GM12878 (cell line): Measurements from ENCODE around the gene ZNF322. TPM values are rescaled to one million over a fixed set of nuclear protein-coding genes. Genes with fewer than 3 reads are reported as not detected.

ENCODE experiments used
- ATAC-seq: fragments of 200-7000 bp; cut with Tn5 transposase; 3 replicates; pipeline ENCODE4 v1.9.1; 2020; ENCODE audit warnings: mild to moderate bottlenecking, moderate library complexity
- BruUV-seq: library from RNA; stranded (reverse); fragments of 400-500 nt; replicated peaks from 2 replicates; lab custom pipeline; 2021; lab: Mats Ljungman, UMichigan
- CTCF ChIA-PET: fragments of 300-600 bp; sonication (Branson Sonifier 250); formaldehyde crosslinking; extraction: SDS; loops from one replicate; lab custom pipeline; 2021; ENCODE audit warnings: inconsistent platforms; lab: Yijun Ruan, JAX
- POLR2A ChIA-PET: fragments of 350-600 bp; formaldehyde crosslinking; extraction: SDS; loops from one replicate; lab custom pipeline; 2021; ENCODE audit warnings: inconsistent platforms; lab: Charles Lee
- RAD21 ChIA-PET: fragments of 300-600 bp; sonication (Branson Sonifier 250); formaldehyde crosslinking; loops from one replicate; lab custom pipeline; 2023; ENCODE audit warnings: antibody characterized with exemption; ENCODE audit not compliant: unreplicated experiment; lab: Charles Lee
- SMC1A ChIA-PET: fragments of 300-600 bp; sonication (Branson Sonifier 250); formaldehyde crosslinking; loops from one replicate; lab custom pipeline; 2023; ENCODE audit not compliant: unreplicated experiment, uncharacterized antibody; lab: Charles Lee
- DNase-seq: peaks from one replicate; pipeline ENCODE4 v3.0.0-alpha.2; 2011; ENCODE audit warnings: low read depth, low spot score
- FAIRE-seq: peaks from 3 replicates; lab custom pipeline; 2011; peaks lifted over from hg19 to GRCh38; lab: Jason Lieb, UNC
- H2AFZ ChIP-seq: 2 replicates; pipeline ENCODE4 v1.6.0; 2011; ENCODE audit warnings: low read depth, low read length, control low read depth; ENCODE audit not compliant: control insufficient read depth
- H3K27ac ChIP-seq: 2 replicates; pipeline ENCODE4 v1.5.1; 2011; ENCODE audit warnings: control low read depth; ENCODE audit not compliant: control insufficient read depth, insufficient read depth
- H3K27me3 ChIP-seq, 2 experiments: replicated peaks in 1 of 2; 2 replicates each; pipeline versions ENCODE4 v1.6.0 to v1.6.1; 2011; ENCODE audit warnings: low read length in 1 of 2; ENCODE audit not compliant: control insufficient read depth in 2 of 2, insufficient read depth in 2 of 2
- H3K36me3 ChIP-seq, 2 experiments: 2 replicates each; pipeline ENCODE4 v1.5.1; 2011; ENCODE audit warnings: low read length in 1 of 2; ENCODE audit not compliant: control insufficient read depth in 2 of 2, insufficient read depth in 2 of 2
- H3K4me1 ChIP-seq: 2 replicates; pipeline ENCODE4 v1.6.1; 2011; ENCODE audit warnings: mild to moderate bottlenecking, low read length, moderate library complexity, mixed read lengths; ENCODE audit not compliant: control insufficient read depth, insufficient read depth
- H3K4me2 ChIP-seq: 2 replicates; pipeline ENCODE4 v1.6.0; 2011; ENCODE audit warnings: control low read depth; ENCODE audit not compliant: control insufficient read depth, insufficient read depth
- H3K4me3 ChIP-seq: fragments of 200-600 bp; sonication (generic); 2 replicates; pipeline ENCODE4 v1.5.1; 2016
- H3K79me2 ChIP-seq: 2 replicates; pipeline ENCODE4 v1.6.0; 2011; ENCODE audit warnings: low read length; ENCODE audit not compliant: control insufficient read depth, insufficient read depth
- H3K9ac ChIP-seq: 2 replicates; pipeline ENCODE4 v1.8.0; 2011; ENCODE audit warnings: low read length, control low read depth, mixed read lengths; ENCODE audit not compliant: control insufficient read depth, insufficient read depth
- H3K9me3 ChIP-seq: replicated peaks from 3 replicates; pipeline ENCODE4 v1.5.1; 2011; ENCODE audit warnings: mild to moderate bottlenecking, low read length; ENCODE audit not compliant: control insufficient read depth, insufficient read depth
- H4K20me1 ChIP-seq: 2 replicates; pipeline ENCODE4 v1.6.0; 2011; ENCODE audit not compliant: control insufficient read depth, insufficient read depth
- BCL11A ChIP-seq: IDR thresholded peaks from 2 replicates; pipeline ENCODE4 v1.6.1; 2011; ENCODE audit warnings: low read depth, low read length
- POLR2AphosphoS2 ChIP-seq: IDR thresholded peaks from 2 replicates; pipeline ENCODE4 v1.6.1; 2011; ENCODE audit warnings: low read depth, mild to moderate bottlenecking, low read length, improper control_type of control experiment, moderate library complexity
- POLR2AphosphoS5 ChIP-seq: IDR thresholded peaks from 2 replicates; pipeline ENCODE4 v1.6.1; 2011; ENCODE audit warnings: mild to moderate bottlenecking, low read length, inconsistent platforms
- SKIL ChIP-seq: fragments of 450-650 bp; IDR thresholded peaks from 2 replicates; pipeline ENCODE4 v1.6.1; 2017; ENCODE audit warnings: mild to moderate bottlenecking, low read depth, inconsistent platforms; ENCODE audit not compliant: poor library complexity, severe bottlenecking
- SREBF2 ChIP-seq: IDR thresholded peaks from 2 replicates; pipeline ENCODE4 v1.6.1; 2012; ENCODE audit warnings: mild to moderate bottlenecking, low read length
- SUPT20H ChIP-seq: IDR thresholded peaks from 2 replicates; pipeline ENCODE4 v1.6.1; 2011; ENCODE audit warnings: low read depth, mild to moderate bottlenecking, low read length, moderate library complexity, borderline replicate concordance; ENCODE audit not compliant: control insufficient read depth
- USF1 ChIP-seq: IDR thresholded peaks from 2 replicates; pipeline ENCODE4 v1.6.1; 2011; ENCODE audit warnings: borderline replicate concordance, low read depth, mild to moderate bottlenecking, moderate library complexity, mixed read lengths, low read length; ENCODE audit not compliant: insufficient read depth; ENCODE audit errors: extremely low read length
- USF2 ChIP-seq: IDR thresholded peaks from 2 replicates; pipeline ENCODE4 v1.6.1; 2011; ENCODE audit warnings: low read depth, low read length, improper control_type of control experiment, borderline replicate concordance
- ZBTB40 ChIP-seq: fragments of 450-650 bp; IDR thresholded peaks from 2 replicates; pipeline ENCODE4 v1.6.1; 2016; ENCODE audit warnings: mild to moderate bottlenecking, moderate library complexity, borderline replicate concordance
- WGBS: methylation state at CpG from one replicate; pipeline ENCODE4 v1.1.6; 2016; ENCODE audit warnings: low lambda C conversion rate; ENCODE audit not compliant: insufficient replicate concordance, insufficient coverage; ENCODE audit errors: missing lambda C conversion rate; 5-methylcytosine and 5-hydroxymethylcytosine counted together
- in situ Hi-C: fragments of 300-500 bp; cut with MboI; formaldehyde crosslinking; loops from 9 replicates; pipeline ENCODE4 v1.14.3; 2018; ENCODE audit warnings: mixed read lengths
- intact Hi-C: fragments of 100-400 bp; cut with micrococcal nuclease; formaldehyde crosslinking; loops from one replicate; pipeline ENCODE4 v1.14.2; 2022; ENCODE audit not compliant: unreplicated experiment
- polyA plus RNA-seq, 11 experiments: library from polyadenylated mRNA; depleted of rRNA in 4 of 11; unstranded in 6 of 11; stranded (reverse) in 5 of 11; fragments of >200 nt; fragmentation: Nextera tagmentation in 4 of 11; fragmentation: Illumina TruSeq in 1 of 11; extraction: Ambion mirVana in 4 of 11; extraction: Trizol in 1 of 11; gene quantifications; 1 replicate in 1 of 11; 2 replicates in 10 of 11; pipeline versions ENCODE4 v1.2.1 to v1.2.3, GENCODE V29; 2011 to 2016; ENCODE audit warnings: inconsistent platforms in 2 of 11, missing spikeins in 2 of 11, low read depth in 1 of 11
- total RNA-seq, 4 experiments: library from RNA; depleted of rRNA in 3 of 4; stranded (reverse); fragments of >200 nt in 3 of 4; fragmentation: Illumina TruSeq in 1 of 4; extraction: Trizol in 1 of 4; gene quantifications; 2 replicates each; pipeline versions ENCODE4 v1.2.1 to v1.2.3, GENCODE V29; 2013 to 2021
- TF ChIP-seq, protein P1 (sequence below): fragments of 450-650 bp; IDR thresholded peaks from 2 replicates; pipeline ENCODE4 v1.6.1; 2016; ENCODE audit warnings: mild to moderate bottlenecking

Gene ZNF322
- total and polyA plus RNA-seq, 10 of the 15 experiments (the other 5 are each of a cell fraction or from before 2014, with no cell fraction given) = 2.7 to 19.1 (median 11.9) TPM

DNA sequence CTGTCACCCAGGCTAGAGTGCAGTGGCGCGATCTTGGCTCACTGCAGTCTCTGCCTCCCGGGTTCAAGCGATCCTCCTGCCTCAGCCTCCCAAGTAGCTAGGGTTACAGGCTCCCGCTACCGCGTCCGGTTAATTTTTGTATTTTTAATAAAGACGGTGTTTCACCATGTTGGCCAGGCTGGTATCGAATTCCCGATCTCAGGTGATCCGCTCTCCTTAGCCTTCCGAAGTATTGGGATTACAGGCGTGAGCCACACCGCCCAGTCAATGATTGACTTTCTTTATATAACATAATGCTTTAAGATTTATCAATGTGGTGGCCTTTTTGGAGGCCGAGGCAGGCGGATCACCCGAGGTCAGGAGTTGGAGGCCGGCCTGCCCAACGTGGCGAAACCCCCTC lies 70.6 kb downstream of the ZNF322 start:
- in situ Hi-C loops (no loop called here), intact Hi-C loops (no loop called here)
- WGBS = 77% methylated on average over 21 of the region's 21 CpGs
- BruUV-seq = no TSS peak
- Histone ChIP-seq H3K9me3 (no peaks in the 10 kb centered on the region), H3K27me3 (no peaks in the 10 kb centered on the region), H3K27ac (no peak overlapping the region), H3K4me2 (no peak overlapping the region), H3K4me3 (no peak overlapping the region), H3K79me2 (no peaks in the 10 kb centered on the region), H3K9ac (no peak overlapping the region), H3K4me1 (no peaks in the 10 kb centered on the region), H3K36me3 (no peaks in the 10 kb centered on the region), H4K20me1 (no peaks in the 10 kb centered on the region), H2AFZ (no peak overlapping the region)
- ChIA-PET POLR2A (interaction anchor here (0.5 to 1.0 kb wide), 2 partner anchors 9 to 333 kb away, joined by 3 to 4 read pairs; no protein-coding TSS in a partner anchor), RAD21 (no interaction called here), CTCF (interaction anchor here (1.6 to 8.7 kb wide), 2 partner anchors 12 to 247 kb away, joined by 3 to 267 read pairs; no protein-coding TSS in a partner anchor), SMC1A (interaction anchor here (8.3 kb wide), 1 partner anchor 12 kb away, joined by 170 read pairs; no protein-coding TSS in a partner anchor)
- DNase-seq = no peak
- no peak for ATAC-seq
- FAIRE-seq = no peak
- no peak for TF ChIP-seq BCL11A
- TF ChIP-seq POLR2AphosphoS2 = no peak
- no peak for TF ChIP-seq SKIL
- TF ChIP-seq, protein P1, sequence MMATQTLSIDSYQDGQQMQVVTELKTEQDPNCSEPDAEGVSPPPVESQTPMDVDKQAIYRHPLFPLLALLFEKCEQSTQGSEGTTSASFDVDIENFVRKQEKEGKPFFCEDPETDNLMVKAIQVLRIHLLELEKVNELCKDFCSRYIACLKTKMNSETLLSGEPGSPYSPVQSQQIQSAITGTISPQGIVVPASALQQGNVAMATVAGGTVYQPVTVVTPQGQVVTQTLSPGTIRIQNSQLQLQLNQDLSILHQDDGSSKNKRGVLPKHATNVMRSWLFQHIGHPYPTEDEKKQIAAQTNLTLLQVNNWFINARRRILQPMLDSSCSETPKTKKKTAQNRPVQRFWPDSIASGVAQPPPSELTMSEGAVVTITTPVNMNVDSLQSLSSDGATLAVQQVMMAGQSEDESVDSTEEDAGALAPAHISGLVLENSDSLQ = no peak
- no peak for TF ChIP-seq ZBTB40
- TF ChIP-seq SREBF2 = no peak
- TF ChIP-seq POLR2AphosphoS5 = no peak
- no peak for TF ChIP-seq USF1
- no peak for TF ChIP-seq USF2
- no peak for TF ChIP-seq SUPT20H
